Neural progenitor cell (in vitro differentiated cells): ENCODE measurements around the gene ZMYND10. TPM values are rescaled to one million over a fixed set of nuclear protein-coding genes. Genes with fewer than 3 reads are reported as not detected.

ENCODE experiments used
- DNase-seq: peaks from one replicate; pipeline ENCODE4 v3.0.0-alpha.2; 2016; ENCODE audit warnings: low spot score
- H2AFZ ChIP-seq: fragments of 200-600 bp; sonication (generic); replicated peaks from 2 replicates; pipeline ENCODE4 v1.6.1; 2016; ENCODE audit warnings: antibody characterized with exemption
- H3F3A ChIP-seq: fragments of 200-600 bp; sonication (generic); 2 replicates; pipeline ENCODE4 v1.6.1; 2016; ENCODE audit warnings: antibody characterized with exemption, low read depth
- H3K27ac ChIP-seq: fragments of 200-600 bp; sonication (generic); 2 replicates; pipeline ENCODE4 v1.5.1; 2016; ENCODE audit warnings: mild to moderate bottlenecking
- H3K27me3 ChIP-seq: fragments of 200-600 bp; sonication (generic); 2 replicates; pipeline ENCODE4 v1.6.1; 2016; ENCODE audit warnings: mild to moderate bottlenecking, moderate library complexity
- H3K36me3 ChIP-seq: fragments of 200-600 bp; sonication (generic); 2 replicates; pipeline ENCODE4 v1.5.1; 2016
- H3K4me1 ChIP-seq: fragments of 200-600 bp; sonication (generic); 2 replicates; pipeline ENCODE4 v1.6.1; 2016; ENCODE audit warnings: mixed run types
- H3K4me2 ChIP-seq: fragments of 200-600 bp; sonication (generic); 2 replicates; pipeline ENCODE4 v1.6.1; 2016
- H3K4me3 ChIP-seq: fragments of 200-600 bp; sonication (generic); 2 replicates; pipeline ENCODE4 v1.5.1; 2016
- H3K79me2 ChIP-seq: fragments of 200-600 bp; sonication (generic); 2 replicates; pipeline ENCODE4 v1.6.1; 2016; ENCODE audit warnings: low read depth
- H3K9ac ChIP-seq: fragments of 200-600 bp; sonication (generic); 2 replicates; pipeline ENCODE4 v1.6.1; 2016
- H3K9me3 ChIP-seq: fragments of 200-600 bp; sonication (generic); 2 replicates; pipeline ENCODE4 v1.5.1; 2016; ENCODE audit warnings: low read depth
- H4K20me1 ChIP-seq: fragments of 200-600 bp; sonication (generic); 2 replicates; pipeline ENCODE4 v1.6.1; 2016; ENCODE audit warnings: low read depth
- H3K27ac Mint-ChIP-seq: 3 replicates; pipeline ENCODE4 v1.8.0; 2021; ENCODE audit warnings: mixed read lengths
- H3K27me3 Mint-ChIP-seq: 2 replicates; pipeline ENCODE4 v1.8.0; 2022; ENCODE audit warnings: low read depth, mild to moderate bottlenecking, inconsistent platforms, moderate library complexity, mixed read lengths; ENCODE audit not compliant: insufficient read depth
- H3K36me3 Mint-ChIP-seq: 3 replicates; pipeline ENCODE4 v1.8.0; 2021; ENCODE audit warnings: mixed read lengths
- H3K4me1 Mint-ChIP-seq: 3 replicates; pipeline ENCODE4 v1.8.0; 2021; ENCODE audit warnings: mixed read lengths
- H3K4me3 Mint-ChIP-seq: 3 replicates; pipeline ENCODE4 v1.8.0; 2021; ENCODE audit warnings: mild to moderate bottlenecking, moderate library complexity, mixed read lengths
- H3K9me3 Mint-ChIP-seq: 3 replicates; pipeline ENCODE4 v1.8.0; 2020; ENCODE audit warnings: mixed read lengths
- CTCF ChIP-seq: fragments of 200-600 bp; sonication (generic); IDR thresholded peaks from 2 replicates; pipeline ENCODE4 v1.5.1; 2017; ENCODE audit warnings: antibody characterized with exemption, mild to moderate bottlenecking
- EZH2 ChIP-seq: fragments of 200-600 bp; sonication (generic); IDR thresholded peaks from 2 replicates; pipeline ENCODE4 v1.6.1; 2017; ENCODE audit warnings: antibody characterized with exemption, mild to moderate bottlenecking, moderate library complexity
- EZH2phosphoT487 ChIP-seq: fragments of 200-600 bp; sonication (generic); IDR thresholded peaks from 2 replicates; pipeline ENCODE4 v1.6.1; 2017; ENCODE audit warnings: antibody characterized with exemption
- total RNA-seq: library from RNA; depleted of rRNA; stranded (reverse); fragments of >200 nt; gene quantifications from 2 replicates; pipeline ENCODE4 v1.2.3, GENCODE V29; 2015; ENCODE audit warnings: low replicate concordance

The ZMYND10 gene
- total RNA-seq, 1 donor from 2014 or later, result 0.37 TPM

DNA sequence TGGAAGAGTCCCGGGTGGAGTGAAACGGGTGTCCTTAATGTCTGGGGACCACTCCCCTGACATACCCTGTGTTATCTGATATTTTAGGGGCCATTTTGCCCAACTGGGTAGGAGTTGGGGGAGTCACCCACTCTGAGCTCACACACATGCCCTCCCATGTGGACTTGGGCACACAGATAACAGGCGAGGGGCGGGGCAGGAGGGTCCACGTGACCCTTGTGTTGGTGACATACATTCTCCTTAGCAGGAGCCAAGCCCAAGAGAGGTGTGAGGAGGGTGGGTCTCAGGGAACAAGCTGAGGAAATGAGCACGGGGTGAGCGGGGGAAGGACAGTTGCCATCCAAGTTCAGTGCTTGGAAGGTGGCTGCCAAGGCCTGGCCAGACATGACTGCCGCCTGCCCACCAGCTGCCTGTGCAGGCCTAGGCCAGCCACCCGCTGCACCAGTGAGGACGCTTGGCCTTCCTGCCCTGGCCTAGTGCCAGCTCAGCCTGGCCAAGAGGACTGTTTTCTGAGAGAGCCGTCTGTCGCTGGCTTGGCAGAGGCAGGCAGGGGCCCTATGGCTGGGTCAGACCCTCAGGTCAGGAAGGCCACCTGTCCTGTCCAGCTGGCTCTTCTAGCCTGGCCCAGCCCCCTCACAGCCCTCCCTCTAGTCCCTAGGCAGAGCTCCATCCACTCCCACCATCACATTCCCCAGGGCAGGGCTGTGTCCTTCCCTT lies 45.1 kb upstream of the ZMYND10 start:
- peaks cover 2% of the 10 kb centered on the region for H3K27me3 Mint-ChIP-seq
- no peak overlapping the region for H3K4me3 Mint-ChIP-seq

GRCh38 chr3:50389414-50389767 lies 43.9 kb upstream of the ZMYND10 start:
- H3K9me3 Mint-ChIP-seq, result no peaks in the 10 kb centered on the region
- Histone ChIP-seq H3K4me3 (no peak overlapping the region), H3K9me3 (no peaks in the 10 kb centered on the region), H2AFZ (no peak overlapping the region), H3K27me3 (no peaks in the 10 kb centered on the region), H3K4me2 (no peak overlapping the region), H3K36me3 (no peaks in the 10 kb centered on the region), H3K9ac (no peak overlapping the region), H3K4me1 (peaks cover 3% of the 10 kb centered on the region), H3K27ac (no peak overlapping the region), H3F3A (no peaks in the 10 kb centered on the region), H3K79me2 (no peaks in the 10 kb centered on the region), H4K20me1 (no peaks in the 10 kb centered on the region)
- TF ChIP-seq EZH2phosphoT487 (no peak), EZH2 (no peak), CTCF (no peak)
- H3K27me3 Mint-ChIP-seq, result peaks cover 2% of the 10 kb centered on the region
- H3K36me3 Mint-ChIP-seq, result no peaks in the 10 kb centered on the region
- no peak overlapping the region for H3K4me3 Mint-ChIP-seq
- no peak overlapping the region for H3K27ac Mint-ChIP-seq
- no peak for DNase-seq
- peaks cover 3% of the 10 kb centered on the region for H3K4me1 Mint-ChIP-seq

More for the DNA sequence above, 45.1 kb upstream of the ZMYND10 start:
- no peaks in the 10 kb centered on the region for H3K36me3 Mint-ChIP-seq
- H3K79me2 ChIP-seq, result no peaks in the 10 kb centered on the region
- H3K9ac ChIP-seq, result no peak overlapping the region
- DNase-seq, result no peak
- no peaks in the 10 kb centered on the region for H3F3A ChIP-seq
- no peaks in the 10 kb centered on the region for H4K20me1 ChIP-seq
- H3K27me3 ChIP-seq, result no peaks in the 10 kb centered on the region
- peaks cover 3% of the 10 kb centered on the region for H3K4me1 ChIP-seq
- H3K4me3 ChIP-seq, result no peak overlapping the region
- H3K9me3 Mint-ChIP-seq, result no peaks in the 10 kb centered on the region
- no peaks in the 10 kb centered on the region for H3K36me3 ChIP-seq
- no peak overlapping the region for H2AFZ ChIP-seq
- H3K27ac ChIP-seq, result no peak overlapping the region
- H3K4me1 Mint-ChIP-seq, result peaks cover 3% of the 10 kb centered on the region
- H3K9me3 ChIP-seq, result no peaks in the 10 kb centered on the region
- peak overlapping the region; percentile 48 for H3K27ac Mint-ChIP-seq
- H3K4me2 ChIP-seq, result no peak overlapping the region
- no peak for TF ChIP-seq CTCF
- TF ChIP-seq EZH2phosphoT487, result no peak
- TF ChIP-seq EZH2, result no peak

DNA sequence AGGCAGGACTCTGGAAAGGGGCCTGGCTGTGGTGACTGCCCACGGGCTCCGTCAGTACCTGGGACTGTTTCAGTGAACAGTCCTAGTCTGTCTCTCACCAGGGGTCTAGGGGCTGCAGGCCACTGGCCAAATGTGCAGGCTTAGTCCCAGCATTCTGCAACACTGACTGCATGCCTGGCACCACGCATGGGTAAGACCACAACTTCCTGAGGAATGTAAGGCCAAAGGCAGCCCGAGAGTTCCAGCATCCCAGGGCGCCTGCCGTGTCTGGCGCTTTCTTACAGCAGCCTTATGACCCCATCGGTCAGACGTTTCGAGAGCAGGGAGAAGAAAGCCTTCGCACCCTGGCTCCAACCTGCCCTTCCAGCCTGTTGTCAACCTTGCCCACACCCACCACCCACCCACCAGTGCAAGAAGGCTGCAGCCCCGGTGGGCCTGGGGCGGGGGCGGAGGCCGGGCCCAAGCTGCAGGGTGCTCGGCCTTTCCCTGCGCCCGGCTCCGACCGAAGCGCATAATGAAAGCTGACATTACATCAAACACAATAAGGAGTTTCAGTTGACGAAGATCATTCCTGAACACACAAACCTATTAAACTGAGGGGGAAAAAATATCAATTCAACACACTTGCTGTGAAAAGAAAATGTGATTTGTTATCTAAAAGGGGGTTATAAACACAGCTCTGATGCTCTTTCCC lies 43.3 kb upstream of the ZMYND10 start:
- no peak overlapping the region for H3K4me3 Mint-ChIP-seq
- TF ChIP-seq EZH2phosphoT487, result no peak
- TF ChIP-seq CTCF, result no peak
- TF ChIP-seq EZH2, result no peak
- Histone ChIP-seq H3K27me3 (no peaks in the 10 kb centered on the region), H3K9ac (no peak overlapping the region), H4K20me1 (no peaks in the 10 kb centered on the region), H2AFZ (no peak overlapping the region), H3K27ac (no peak overlapping the region), H3K4me1 (peaks cover 3% of the 10 kb centered on the region), H3K4me2 (no peak overlapping the region), H3F3A (no peaks in the 10 kb centered on the region), H3K9me3 (no peaks in the 10 kb centered on the region), H3K79me2 (no peaks in the 10 kb centered on the region), H3K36me3 (no peaks in the 10 kb centered on the region), H3K4me3 (no peak overlapping the region)
- no peaks in the 10 kb centered on the region for H3K36me3 Mint-ChIP-seq
- H3K9me3 Mint-ChIP-seq, result no peaks in the 10 kb centered on the region
- no peak for DNase-seq
- H3K4me1 Mint-ChIP-seq, result peaks cover 3% of the 10 kb centered on the region
- peaks cover 2% of the 10 kb centered on the region for H3K27me3 Mint-ChIP-seq
- no peak overlapping the region for H3K27ac Mint-ChIP-seq
